SK-N-SH (cell line): ENCODE measurements around the gene BBC3. TPM values are rescaled to one million over a fixed set of nuclear protein-coding genes. Genes with fewer than 3 reads are reported as not detected.

Experiments
- CTCF ChIA-PET: fragments of 300-600, 350-600 bp; formaldehyde crosslinking; extraction: SDS; loops from one replicate; lab custom pipeline; 2021; lab: Yijun Ruan, JAX
- POLR2A ChIA-PET: fragments of 350-600 bp; sonication (Branson Sonifier 250); formaldehyde crosslinking; extraction: SDS; loops from one replicate; lab custom pipeline; 2020; ENCODE audit warnings: antibody characterized with exemption, inconsistent platforms; lab: Yijun Ruan, JAX
- DNase-seq: peaks from one replicate; pipeline ENCODE4 v3.0.0; 2012
- H2AFZ ChIP-seq: fragments of 200-600 bp; sonication (generic); 2 replicates; pipeline ENCODE4 v1.8.1; 2016; ENCODE audit warnings: antibody characterized with exemption, mild to moderate bottlenecking, low read depth
- H3F3A ChIP-seq: fragments of 200-600 bp; sonication (generic); replicated peaks from 2 replicates; pipeline ENCODE3; 2016; ENCODE audit warnings: antibody characterized with exemption, mild to moderate bottlenecking; ENCODE audit not compliant: insufficient read depth
- H3K27ac ChIP-seq, 2 experiments: fragments of 200-500 bp in 1 of 2; fragments of 200-600 bp in 1 of 2; sonication (Bioruptor generic) in 1 of 2; sonication (generic), shearing (Covaris generic) in 1 of 2; 2 replicates each; pipeline versions ENCODE4 v1.5.1 to v1.6.1; 2014 to 2016; ENCODE audit warnings: low read depth in 2 of 2, inconsistent platforms in 1 of 2, low read length in 1 of 2, mild to moderate bottlenecking in 1 of 2, mixed read lengths in 1 of 2
- H3K27me3 ChIP-seq: fragments of 200-600 bp; sonication (generic), shearing (Covaris generic); 2 replicates; pipeline ENCODE4 v1.6.1; 2016; ENCODE audit warnings: mixed run types; ENCODE audit not compliant: insufficient read depth
- H3K36me3 ChIP-seq, 2 experiments: fragments of 200-500 bp in 1 of 2; fragments of 200-600 bp in 1 of 2; sonication (Bioruptor generic) in 1 of 2; sonication (generic) in 1 of 2; replicated peaks in 1 of 2; 2 replicates each; pipeline versions ENCODE3 to v1.5.1; 2014 to 2016; ENCODE audit warnings: low read length in 1 of 2, mild to moderate bottlenecking in 1 of 2; ENCODE audit not compliant: insufficient read depth in 2 of 2, control insufficient read depth in 1 of 2
- H3K4me1 ChIP-seq, 2 experiments: fragments of 200-500 bp in 1 of 2; fragments of 200-600 bp in 1 of 2; sonication (Bioruptor generic) in 1 of 2; sonication (generic), shearing (Covaris generic) in 1 of 2; 2 replicates each; pipeline versions ENCODE4 v1.5.1 to v1.6.1; 2014 to 2016; ENCODE audit warnings: low read depth in 1 of 2, low read length in 1 of 2, mixed run types in 1 of 2; ENCODE audit not compliant: insufficient read depth in 2 of 2, control insufficient read depth in 1 of 2
- H3K4me2 ChIP-seq: fragments of 200-600 bp; sonication (generic), shearing (Covaris generic); 2 replicates; pipeline ENCODE4 v1.6.1; 2017; ENCODE audit warnings: mixed run types
- H3K4me3 ChIP-seq, 2 experiments: fragments of 200-500 bp in 1 of 2; fragments of 200-600 bp in 1 of 2; sonication (Bioruptor generic) in 1 of 2; sonication (generic), shearing (Covaris generic) in 1 of 2; 2 replicates each; pipeline versions ENCODE4 v1.5.1 to v1.8.1; 2014 to 2016; ENCODE audit warnings: low read depth in 2 of 2, inconsistent platforms in 1 of 2, low read length in 1 of 2, mild to moderate bottlenecking in 1 of 2, mixed read lengths in 1 of 2, moderate library complexity in 1 of 2
- H3K79me2 ChIP-seq: fragments of 200-600 bp; sonication (generic); 2 replicates; pipeline ENCODE4 v1.8.1; 2017; ENCODE audit warnings: mild to moderate bottlenecking; ENCODE audit not compliant: insufficient read depth
- H3K9ac ChIP-seq: fragments of 200-600 bp; sonication (generic); 2 replicates; pipeline ENCODE4 v1.6.1; 2017; ENCODE audit warnings: mixed run types
- H3K9me2 ChIP-seq: fragments of 200-600 bp; sonication (generic); 2 replicates; pipeline ENCODE4 v1.6.1; 2017; ENCODE audit warnings: mixed run types
- H3K9me3 ChIP-seq: fragments of 200-600 bp; sonication (generic); 2 replicates; pipeline ENCODE4 v1.6.1; 2017; ENCODE audit warnings: mixed run types, mild to moderate bottlenecking, moderate library complexity
- H4K20me1 ChIP-seq: fragments of 200-600 bp; sonication (generic); 2 replicates; pipeline ENCODE4 v1.6.1; 2017; ENCODE audit warnings: mild to moderate bottlenecking, mixed run types; ENCODE audit not compliant: insufficient read depth
- CHD2 ChIP-seq: fragments of 150-350 bp; IDR thresholded peaks from 2 replicates; pipeline ENCODE4 v1.6.1; 2018; ENCODE audit warnings: low read length; ENCODE audit not compliant: partially characterized antibody
- EP300 ChIP-seq, 2 experiments: IDR thresholded peaks; 2 replicates each; pipeline versions ENCODE4 v1.4.0 to v1.6.1; 2012; ENCODE audit warnings: borderline replicate concordance in 1 of 2, low read depth in 1 of 2, low read length in 1 of 2
- FOSL2 ChIP-seq: IDR thresholded peaks from 2 replicates; pipeline ENCODE4 v1.4.0; 2012; ENCODE audit warnings: low read depth, mild to moderate bottlenecking, moderate library complexity, borderline replicate concordance
- GABPA ChIP-seq: IDR thresholded peaks from 2 replicates; pipeline ENCODE4 v1.4.0; 2012; ENCODE audit warnings: low read depth, mild to moderate bottlenecking
- JUND ChIP-seq: IDR thresholded peaks from 2 replicates; pipeline ENCODE4 v1.4.0; 2012
- MXI1 ChIP-seq: IDR thresholded peaks from 2 replicates; pipeline ENCODE4 v1.6.1; 2012; ENCODE audit warnings: mild to moderate bottlenecking, low read depth, low read length, improper control_type of control experiment
- YY1 ChIP-seq: IDR thresholded peaks from 2 replicates; pipeline ENCODE4 v1.4.0; 2012; ENCODE audit warnings: low read depth, mild to moderate bottlenecking
- WGBS: methylation state at CpG from one replicate; pipeline ENCODE4 v1.1.6; 2017; ENCODE audit warnings: low lambda C conversion rate; 5-methylcytosine and 5-hydroxymethylcytosine counted together
- polyA plus RNA-seq, 3 experiments: library from polyadenylated mRNA; depleted of rRNA; stranded (reverse); fragments of >200 nt; gene quantifications; 2 replicates each; pipeline ENCODE4 v1.2.3, GENCODE V29; 2012
- TF ChIP-seq, protein P1 (sequence below): IDR thresholded peaks from 2 replicates; pipeline ENCODE4 v1.4.0; 2012; ENCODE audit warnings: low read depth, borderline replicate concordance
- TF ChIP-seq, protein P2 (sequence below): fragments of 150-350 bp; IDR thresholded peaks from 2 replicates; pipeline ENCODE4 v1.6.1; 2016; ENCODE audit warnings: mild to moderate bottlenecking, low read depth, low read length
- TF ChIP-seq, protein P3 (sequence below): IDR thresholded peaks from 2 replicates; pipeline ENCODE4; 2012

The BBC3 gene
- polyA plus RNA-seq, 1 of the 3 experiments (the other 2 are of a cell fraction) = 14.5 TPM

DNA sequence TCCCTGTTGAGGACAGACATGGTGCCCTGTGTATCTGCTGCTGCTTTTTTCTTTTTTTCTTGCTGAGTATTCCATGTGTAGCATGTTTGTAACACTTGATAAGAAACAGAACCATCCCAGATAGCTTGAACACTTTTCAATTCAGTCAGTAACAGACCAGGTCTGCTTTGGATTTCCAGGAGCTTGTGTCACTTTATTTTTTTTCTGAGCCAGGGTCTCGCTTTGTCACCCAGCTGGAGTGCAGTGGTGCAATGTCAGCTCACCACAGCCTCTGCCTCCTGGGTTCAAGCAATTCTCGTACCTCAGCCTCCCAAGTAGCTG, 43.7 kb downstream of the BBC3 start:
- no peaks in the 10 kb centered on the region for H3K9me2 ChIP-seq
- H3K27me3 ChIP-seq = no peaks in the 10 kb centered on the region
- H4K20me1 ChIP-seq = peaks cover 24% of the 10 kb centered on the region; the same call in 1 of the 2 replicates
- no peak overlapping the region for H3K4me2 ChIP-seq
- POLR2A ChIA-PET = interaction anchor here (1.1 kb wide), 1 partner anchor 52 kb away, joined by 5 read pairs; no protein-coding TSS in a partner anchor
- CTCF ChIA-PET = interaction anchor here (1.0 to 5.8 kb wide), 7 partner anchors 10 to 60 kb away, joined by 3 to 41 read pairs (median 6); no protein-coding TSS in a partner anchor
- no peaks in the 10 kb centered on the region for H3K9me3 ChIP-seq
- peaks cover 50% of the 10 kb centered on the region for H3K79me2 ChIP-seq
- WGBS = 54% methylated on average over 2 of the region's 2 CpGs
- TF ChIP-seq, protein P1, sequence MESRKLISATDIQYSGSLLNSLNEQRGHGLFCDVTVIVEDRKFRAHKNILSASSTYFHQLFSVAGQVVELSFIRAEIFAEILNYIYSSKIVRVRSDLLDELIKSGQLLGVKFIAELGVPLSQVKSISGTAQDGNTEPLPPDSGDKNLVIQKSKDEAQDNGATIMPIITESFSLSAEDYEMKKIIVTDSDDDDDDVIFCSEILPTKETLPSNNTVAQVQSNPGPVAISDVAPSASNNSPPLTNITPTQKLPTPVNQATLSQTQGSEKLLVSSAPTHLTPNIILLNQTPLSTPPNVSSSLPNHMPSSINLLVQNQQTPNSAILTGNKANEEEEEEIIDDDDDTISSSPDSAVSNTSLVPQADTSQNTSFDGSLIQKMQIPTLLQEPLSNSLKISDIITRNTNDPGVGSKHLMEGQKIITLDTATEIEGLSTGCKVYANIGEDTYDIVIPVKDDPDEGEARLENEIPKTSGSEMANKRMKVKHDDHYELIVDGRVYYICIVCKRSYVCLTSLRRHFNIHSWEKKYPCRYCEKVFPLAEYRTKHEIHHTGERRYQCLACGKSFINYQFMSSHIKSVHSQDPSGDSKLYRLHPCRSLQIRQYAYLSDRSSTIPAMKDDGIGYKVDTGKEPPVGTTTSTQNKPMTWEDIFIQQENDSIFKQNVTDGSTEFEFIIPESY = no peak
- peak in 1 of 2 experiments; percentile 75; a peak in 2 of 4 replicates for TF ChIP-seq EP300 (IDR thresholded peaks at IDR 0.05; ENCODE audit: borderline replicate concordance in 1 of 2, low read depth in 1 of 2, low read length in 1 of 2)
- TF ChIP-seq MXI1 = peak; percentile 66; the same call in 1 of the 2 replicates
- no peak overlapping the region for H3K9ac ChIP-seq
- peaks cover 3 to 21% of the 10 kb centered on the region in 2 experiments for H3K36me3 ChIP-seq
- peaks cover 17 to 47% of the 10 kb centered on the region in 2 experiments; a peak in 3 of 4 replicates for H3K4me1 ChIP-seq
- H3K27ac ChIP-seq = peak overlapping the region in 1 of 2 experiments; percentile 77; a peak in 2 of 4 replicates
- DNase-seq = peak; percentile 46
- no peak overlapping the region for H3K4me3 ChIP-seq
- peaks cover 33% of the 10 kb centered on the region for H3F3A ChIP-seq
- no peak overlapping the region for H2AFZ ChIP-seq

DNA sequence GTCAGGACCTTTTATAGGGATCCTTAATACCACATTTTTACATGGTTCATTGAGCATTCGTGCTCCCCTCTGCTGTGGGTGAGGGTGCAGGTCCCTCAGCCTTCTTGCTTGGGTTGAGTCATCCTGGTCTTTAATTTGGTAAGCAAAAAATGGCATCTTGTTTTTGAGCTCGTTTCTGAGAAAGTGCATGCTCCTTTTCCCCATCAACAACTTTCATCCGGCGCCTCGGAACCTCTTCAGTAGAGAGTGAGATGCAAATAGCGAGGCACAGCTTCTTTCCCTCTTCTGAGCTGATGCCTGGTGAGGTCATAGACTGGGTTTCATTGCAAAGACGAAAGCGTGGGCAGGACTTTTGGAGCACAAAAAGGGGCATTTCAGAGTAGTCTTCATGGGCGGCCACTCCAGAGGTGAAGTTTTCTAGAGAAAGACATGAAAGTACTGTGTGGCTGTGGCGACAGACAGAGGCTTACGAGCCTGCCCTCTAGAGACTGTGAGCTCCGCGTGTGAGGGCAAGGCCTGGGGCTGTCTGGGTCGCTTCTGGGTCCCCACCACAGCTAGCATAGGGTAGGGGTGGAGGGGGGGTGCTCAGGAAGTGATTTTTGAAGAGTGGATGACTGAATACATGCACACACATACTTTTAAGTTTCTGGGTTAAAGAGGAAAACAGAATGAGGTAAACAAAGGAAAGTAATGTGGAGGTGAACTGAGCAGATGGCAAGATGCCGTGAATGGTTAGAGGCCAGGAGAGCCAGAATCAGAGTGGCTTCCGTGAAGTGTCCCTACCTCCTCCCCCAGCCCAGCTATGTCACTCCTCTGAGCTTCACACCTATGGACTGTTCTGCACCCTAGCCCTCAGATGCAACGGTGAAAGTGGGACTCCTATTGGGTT, 44.3 kb downstream of the BBC3 start:
- peak; percentile 41 for DNase-seq

DNA sequence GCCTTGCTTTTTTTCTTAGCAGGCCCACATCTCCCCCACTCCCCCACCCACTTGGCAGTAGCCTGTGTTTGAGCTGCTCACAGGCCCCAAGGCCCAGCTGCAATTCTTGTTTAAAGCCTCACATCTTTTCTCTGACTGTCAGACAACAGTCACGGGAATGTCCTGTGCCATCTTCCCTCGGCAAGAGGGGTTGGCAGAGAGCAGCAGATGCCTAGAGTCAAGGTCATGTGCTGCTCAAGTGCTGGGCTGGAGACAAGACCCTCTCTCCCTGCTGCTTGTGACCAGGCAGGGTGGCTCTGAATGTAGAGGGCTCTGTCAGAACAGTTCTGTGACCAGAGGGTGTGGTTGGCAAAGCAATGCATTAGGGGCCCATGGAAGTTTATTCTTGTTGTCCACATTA, 47.4 kb downstream of the BBC3 start:
- H3K4me2 ChIP-seq = no peak overlapping the region
- H3K9me2 ChIP-seq = no peaks in the 10 kb centered on the region
- H3K4me1 ChIP-seq = peaks cover 0 to 22% of the 10 kb centered on the region in 2 experiments; a peak in 1 of 4 replicates
- ChIA-PET POLR2A (no interaction called here), CTCF (interaction anchor here (1.0 to 2.2 kb wide), 2 partner anchors 27 to 61 kb away, joined by 5 read pairs; no protein-coding TSS in a partner anchor)
- no peaks in the 10 kb centered on the region for H3K27me3 ChIP-seq
- H3K79me2 ChIP-seq = peaks cover 48% of the 10 kb centered on the region
- peaks cover 3 to 17% of the 10 kb centered on the region in 2 experiments for H3K36me3 ChIP-seq
- H3F3A ChIP-seq = peaks cover 14% of the 10 kb centered on the region
- peaks cover 9% of the 10 kb centered on the region; the same call in 1 of the 2 replicates for H4K20me1 ChIP-seq
- no peaks in the 10 kb centered on the region for H3K9me3 ChIP-seq
- no peak overlapping the region for H3K9ac ChIP-seq
- 89% methylated on average over 2 of the region's 2 CpGs for WGBS
- DNase-seq = no peak
- TF ChIP-seq GABPA (no peak), MXI1 (no peak), JUND (no peak), FOSL2 (no peak)
- TF ChIP-seq, protein P2, sequence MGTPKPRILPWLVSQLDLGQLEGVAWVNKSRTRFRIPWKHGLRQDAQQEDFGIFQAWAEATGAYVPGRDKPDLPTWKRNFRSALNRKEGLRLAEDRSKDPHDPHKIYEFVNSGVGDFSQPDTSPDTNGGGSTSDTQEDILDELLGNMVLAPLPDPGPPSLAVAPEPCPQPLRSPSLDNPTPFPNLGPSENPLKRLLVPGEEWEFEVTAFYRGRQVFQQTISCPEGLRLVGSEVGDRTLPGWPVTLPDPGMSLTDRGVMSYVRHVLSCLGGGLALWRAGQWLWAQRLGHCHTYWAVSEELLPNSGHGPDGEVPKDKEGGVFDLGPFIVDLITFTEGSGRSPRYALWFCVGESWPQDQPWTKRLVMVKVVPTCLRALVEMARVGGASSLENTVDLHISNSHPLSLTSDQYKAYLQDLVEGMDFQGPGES = no peak
- TF ChIP-seq, protein P3, sequence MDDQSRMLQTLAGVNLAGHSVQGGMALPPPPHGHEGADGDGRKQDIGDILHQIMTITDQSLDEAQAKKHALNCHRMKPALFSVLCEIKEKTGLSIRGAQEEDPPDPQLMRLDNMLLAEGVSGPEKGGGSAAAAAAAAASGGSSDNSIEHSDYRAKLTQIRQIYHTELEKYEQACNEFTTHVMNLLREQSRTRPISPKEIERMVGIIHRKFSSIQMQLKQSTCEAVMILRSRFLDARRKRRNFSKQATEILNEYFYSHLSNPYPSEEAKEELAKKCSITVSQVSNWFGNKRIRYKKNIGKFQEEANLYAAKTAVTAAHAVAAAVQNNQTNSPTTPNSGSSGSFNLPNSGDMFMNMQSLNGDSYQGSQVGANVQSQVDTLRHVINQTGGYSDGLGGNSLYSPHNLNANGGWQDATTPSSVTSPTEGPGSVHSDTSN = no peak
- no peak overlapping the region for H3K4me3 ChIP-seq
- H3K27ac ChIP-seq = no peak overlapping the region; a peak in 1 of 4 replicates
- H2AFZ ChIP-seq = no peak overlapping the region

More for the DNA sequence above, 44.3 kb downstream of the BBC3 start:
- WGBS = 81% methylated on average over 17 of the region's 17 CpGs
- no peak overlapping the region for H3K4me3 ChIP-seq
- H3K9me3 ChIP-seq = no peaks in the 10 kb centered on the region
- peaks cover 50% of the 10 kb centered on the region for H3K79me2 ChIP-seq
- ChIA-PET CTCF (interaction anchor here (1.0 to 5.8 kb wide), 8 partner anchors 10 to 107 kb away, joined by 3 to 41 read pairs (median 5); no protein-coding TSS in a partner anchor), POLR2A (interaction anchor here (1.1 to 1.2 kb wide), 2 partner anchors 9 to 53 kb away, joined by 5 to 6 read pairs; no protein-coding TSS in a partner anchor)
- no peak overlapping the region for H3K4me2 ChIP-seq
- H3F3A ChIP-seq = peaks cover 37% of the 10 kb centered on the region
- H3K27me3 ChIP-seq = no peaks in the 10 kb centered on the region
- no peak overlapping the region for H2AFZ ChIP-seq
- TF ChIP-seq YY1 = no peak
- no peak for TF ChIP-seq CHD2
- H3K36me3 ChIP-seq = peaks cover 3 to 21% of the 10 kb centered on the region in 2 experiments
- peaks cover 24% of the 10 kb centered on the region; the same call in 1 of the 2 replicates for H4K20me1 ChIP-seq
- H3K27ac ChIP-seq = peak overlapping the region in 1 of 2 experiments; percentile 77; a peak in 2 of 4 replicates
- H3K4me1 ChIP-seq = peaks cover 17 to 47% of the 10 kb centered on the region in 2 experiments; a peak in 3 of 4 replicates
- H3K9ac ChIP-seq = no peak overlapping the region
- no peaks in the 10 kb centered on the region for H3K9me2 ChIP-seq
